Lower lobe of right lung (tissue), 2 donors: ENCODE data around the gene SORT1. TPM values are rescaled to one million over a fixed set of nuclear protein-coding genes. Genes with fewer than 3 reads are reported as not detected.
A peak's percentile ranks its signal among the peaks of the same experiment; 100 is the strongest.

Source experiments
- ATAC-seq, 2 donors: fragments of 200-7000 bp; cut with Tn5 transposase; one replicate each; pipeline ENCODE4 v1.9.1; 2020 to 2022; ENCODE audit warnings: mild to moderate bottlenecking in 2 of 2, moderate library complexity in 2 of 2
- DNase-seq: peaks from one replicate; pipeline ENCODE4 v3.0.0-alpha.2; 2020
- H3K27ac ChIP-seq: fragments of 200-600 bp; one replicate; pipeline ENCODE4 v1.8.0; 2022
- H3K27me3 ChIP-seq: fragments of 200-600 bp; one replicate; pipeline ENCODE4 v1.8.0; 2022; ENCODE audit warnings: low read depth
- H3K36me3 ChIP-seq: fragments of 200-600 bp; one replicate; pipeline ENCODE4 v1.8.0; 2022; ENCODE audit warnings: mild to moderate bottlenecking
- H3K4me1 ChIP-seq: fragments of 200-600 bp; one replicate; pipeline ENCODE4 v1.8.0; 2022
- H3K4me3 ChIP-seq: fragments of 200-600 bp; one replicate; pipeline ENCODE4 v1.8.0; 2022; ENCODE audit warnings: mild to moderate bottlenecking
- H3K9me3 ChIP-seq: fragments of 200-600 bp; one replicate; pipeline ENCODE4 v1.8.0; 2022
- intact Hi-C: fragments of 100-400 bp; cut with DNase I; formaldehyde crosslinking; loops from one replicate; pipeline ENCODE4 v1.11.0; 2022
- total RNA-seq: library from RNA; stranded (reverse); fragmentation: NEBNext Ultra II Directional; extraction: Animal tissue kit (Norgen Biotek cat#: 25700); gene quantifications from one replicate; pipeline ENCODE4 v1.2.1, GENCODE V29; 2021
- TF ChIP-seq, protein P1 (sequence below): fragments of 200-600 bp; IDR thresholded peaks from one replicate; pipeline ENCODE4 v1.8.0; 2022; ENCODE audit warnings: antibody characterized with exemption, mild to moderate bottlenecking
- donor health status: DM: no; HTN: yes; CAD: no; lungs with severe emphysema.

SORT1 gene
- total RNA-seq, 1 donor from 2014 or later: 178 TPM

DNA sequence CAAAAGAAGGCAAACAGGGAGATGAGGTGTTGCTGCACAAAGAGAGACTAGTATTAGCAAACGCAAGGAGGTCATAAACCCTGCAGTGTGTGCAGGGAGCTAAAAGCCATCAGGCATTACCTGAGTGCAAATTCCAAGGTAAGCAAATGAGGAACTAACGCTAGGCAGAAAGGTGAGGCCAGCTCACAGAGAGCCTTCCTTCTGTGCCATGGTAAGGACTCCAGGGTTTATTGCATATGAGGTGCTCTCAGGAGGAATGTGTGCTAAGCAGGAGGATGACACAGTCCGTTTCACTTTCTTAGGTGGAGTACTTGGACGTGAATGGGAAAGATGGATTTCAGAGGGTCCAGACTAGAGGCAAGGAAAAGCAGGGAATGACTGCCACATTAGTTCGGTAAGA, 46.3 kb downstream of the SORT1 start:
- no peak overlapping the region for H3K4me3 ChIP-seq
- peaks cover 78% of the 10 kb centered on the region for H3K36me3 ChIP-seq
- intact Hi-C loops: no loop called here
- peaks cover 28% of the 10 kb centered on the region for H3K4me1 ChIP-seq
- H3K9me3 ChIP-seq: no peaks in the 10 kb centered on the region
- DNase-seq (no peak), ATAC-seq (peak; percentile 20 to 33)
- no peaks in the 10 kb centered on the region for H3K27me3 ChIP-seq
- no peak overlapping the region for H3K27ac ChIP-seq
- TF ChIP-seq, protein P1, sequence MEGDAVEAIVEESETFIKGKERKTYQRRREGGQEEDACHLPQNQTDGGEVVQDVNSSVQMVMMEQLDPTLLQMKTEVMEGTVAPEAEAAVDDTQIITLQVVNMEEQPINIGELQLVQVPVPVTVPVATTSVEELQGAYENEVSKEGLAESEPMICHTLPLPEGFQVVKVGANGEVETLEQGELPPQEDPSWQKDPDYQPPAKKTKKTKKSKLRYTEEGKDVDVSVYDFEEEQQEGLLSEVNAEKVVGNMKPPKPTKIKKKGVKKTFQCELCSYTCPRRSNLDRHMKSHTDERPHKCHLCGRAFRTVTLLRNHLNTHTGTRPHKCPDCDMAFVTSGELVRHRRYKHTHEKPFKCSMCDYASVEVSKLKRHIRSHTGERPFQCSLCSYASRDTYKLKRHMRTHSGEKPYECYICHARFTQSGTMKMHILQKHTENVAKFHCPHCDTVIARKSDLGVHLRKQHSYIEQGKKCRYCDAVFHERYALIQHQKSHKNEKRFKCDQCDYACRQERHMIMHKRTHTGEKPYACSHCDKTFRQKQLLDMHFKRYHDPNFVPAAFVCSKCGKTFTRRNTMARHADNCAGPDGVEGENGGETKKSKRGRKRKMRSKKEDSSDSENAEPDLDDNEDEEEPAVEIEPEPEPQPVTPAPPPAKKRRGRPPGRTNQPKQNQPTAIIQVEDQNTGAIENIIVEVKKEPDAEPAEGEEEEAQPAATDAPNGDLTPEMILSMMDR: no peak

DNA sequence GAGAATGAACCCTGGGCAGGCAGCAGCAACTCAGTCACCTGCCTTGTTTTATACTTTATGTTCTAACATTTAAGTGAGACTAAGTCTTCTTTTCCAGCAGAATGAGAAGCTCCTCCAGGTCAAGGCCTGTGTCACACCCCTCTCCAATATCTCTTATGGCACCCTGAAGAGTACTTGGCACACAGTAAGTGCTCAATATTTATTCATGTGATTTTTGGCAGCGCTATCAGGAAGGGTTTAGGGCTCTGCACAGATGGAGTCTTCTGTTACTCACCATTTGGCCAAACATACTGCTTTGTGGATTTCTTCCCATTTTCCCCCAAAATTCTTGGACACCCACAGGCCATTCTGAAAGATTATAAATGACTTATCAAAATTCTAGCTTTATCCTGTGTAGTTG, 47.1 kb downstream of the SORT1 start:
- Histone ChIP-seq H3K27me3 (no peaks in the 10 kb centered on the region), H3K4me1 (peaks cover 28% of the 10 kb centered on the region), H3K36me3 (peaks cover 83% of the 10 kb centered on the region), H3K27ac (no peak overlapping the region), H3K4me3 (no peak overlapping the region), H3K9me3 (no peaks in the 10 kb centered on the region)
- intact Hi-C loops: no loop called here
- DNase-seq: no peak
- TF ChIP-seq, protein P1: no peak
- ATAC-seq: peak; percentile 86 to 95

DNA sequence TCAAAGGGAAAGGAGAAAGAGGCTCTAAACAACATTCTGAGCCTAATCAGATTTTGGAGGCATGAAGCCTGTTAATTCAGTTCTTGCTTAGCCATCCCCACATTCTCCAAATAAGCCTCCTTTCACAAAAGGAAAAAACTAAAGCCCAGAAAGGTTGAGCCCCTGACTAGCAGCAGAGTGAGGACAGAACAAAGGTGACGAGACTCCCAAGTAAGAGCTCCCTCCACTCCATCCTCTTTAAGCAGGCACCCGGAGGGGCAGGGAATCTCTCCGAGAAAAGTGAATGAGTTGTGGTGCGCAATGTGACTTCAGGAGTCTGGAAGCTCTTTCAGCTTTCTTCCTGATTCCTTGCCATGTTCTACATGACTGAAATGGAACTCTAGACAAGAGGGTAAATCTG, 47.5 kb downstream of the SORT1 start:
- Histone ChIP-seq H3K9me3 (no peaks in the 10 kb centered on the region), H3K36me3 (peaks cover 87% of the 10 kb centered on the region), H3K4me3 (no peak overlapping the region), H3K4me1 (peaks cover 28% of the 10 kb centered on the region), H3K27ac (no peak overlapping the region), H3K27me3 (no peaks in the 10 kb centered on the region)
- TF ChIP-seq, protein P1: no peak
- ATAC-seq: peak; percentile 12 to 28
- DNase-seq: no peak
- intact Hi-C loops: no loop called here

DNA sequence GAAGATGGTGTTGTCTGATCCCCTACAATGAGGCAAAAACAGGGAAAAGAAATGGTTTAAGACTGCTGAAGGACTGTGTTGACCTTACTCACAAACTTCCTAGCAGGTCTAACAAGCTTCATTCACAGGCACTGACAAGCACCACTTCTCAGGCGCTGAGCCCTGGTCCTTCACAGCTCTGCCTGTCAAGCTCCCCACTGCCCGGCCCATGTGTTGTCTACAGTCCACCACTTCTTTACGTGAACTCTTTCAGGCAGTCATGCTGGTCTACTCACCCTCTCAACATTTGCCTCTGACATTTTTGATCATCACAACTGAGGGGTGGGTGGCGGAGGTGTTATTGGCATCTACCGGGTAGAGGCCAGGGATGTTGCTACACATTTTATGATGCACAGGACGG, 50.2 kb downstream of the SORT1 start:
- H3K4me1 ChIP-seq: peaks cover 29% of the 10 kb centered on the region
- H3K27ac ChIP-seq: no peak overlapping the region
- DNase-seq (peak; percentile 62), ATAC-seq (peak; percentile 32 to 60)
- H3K9me3 ChIP-seq: no peaks in the 10 kb centered on the region
- peaks cover 86% of the 10 kb centered on the region for H3K36me3 ChIP-seq
- intact Hi-C loops: no loop called here
- H3K4me3 ChIP-seq: no peak overlapping the region
- TF ChIP-seq, protein P1: no peak
- no peaks in the 10 kb centered on the region for H3K27me3 ChIP-seq

DNA sequence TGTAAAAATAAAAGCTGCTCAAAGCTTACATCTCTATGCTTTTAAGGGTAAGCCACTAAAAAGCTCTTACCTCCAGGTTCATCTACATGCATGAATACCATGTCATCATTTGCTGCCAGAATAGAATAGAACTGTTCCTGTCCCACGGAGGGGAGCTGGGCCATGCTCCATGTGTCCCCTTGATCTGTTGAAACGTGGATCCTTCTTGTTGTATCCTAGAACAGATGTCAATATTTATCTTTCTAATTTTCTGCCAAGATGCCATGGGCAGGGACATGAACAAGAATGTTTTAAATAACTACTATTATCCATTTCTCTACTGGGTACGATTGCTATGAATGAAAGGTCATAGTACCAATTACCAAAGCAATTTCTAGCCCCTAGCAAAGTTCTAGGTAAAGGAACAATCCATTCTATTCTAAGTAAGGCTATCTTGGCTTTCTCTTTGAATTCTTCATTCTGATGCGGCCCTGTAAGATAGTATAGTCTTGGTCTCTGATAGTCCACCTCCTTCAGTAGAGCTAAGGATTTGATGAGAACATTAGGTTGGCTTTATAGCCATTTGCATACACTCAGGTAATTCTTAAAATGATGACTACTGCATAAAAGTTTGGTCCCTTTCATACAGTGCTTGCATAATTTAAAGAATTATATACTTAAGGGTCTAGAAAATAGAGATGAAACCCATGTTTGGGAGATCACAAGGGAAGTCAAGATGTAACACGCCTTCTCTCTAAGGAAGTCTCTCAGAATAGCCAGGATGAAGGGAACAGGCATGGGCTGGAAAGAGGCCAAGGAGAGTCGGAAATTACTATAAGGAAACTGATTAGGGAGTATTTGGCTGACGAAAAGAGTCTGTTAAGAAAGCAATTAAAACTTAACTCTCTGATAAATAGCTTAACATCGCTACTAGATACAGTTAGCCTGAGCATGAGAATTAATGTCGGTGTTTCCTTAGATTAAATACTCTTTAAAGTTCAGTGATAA, 55.5 kb downstream of the SORT1 start:
- peaks cover 94% of the 10 kb centered on the region for H3K36me3 ChIP-seq
- no peak overlapping the region for H3K4me3 ChIP-seq
- TF ChIP-seq, protein P1: no peak
- peaks cover 15% of the 10 kb centered on the region for H3K4me1 ChIP-seq
- H3K27ac ChIP-seq: no peak overlapping the region
- ATAC-seq (peak in 1 of 2 donors; percentile 34), DNase-seq (no peak)
- no peaks in the 10 kb centered on the region for H3K27me3 ChIP-seq
- intact Hi-C loops: no loop called here
- H3K9me3 ChIP-seq: no peaks in the 10 kb centered on the region
